H1 (cell line): ENCODE results near the gene XK. TPM values are rescaled to one million over a fixed set of nuclear protein-coding genes. Genes with fewer than 3 reads are reported as not detected.

ENCODE experiments used
- CTCF ChIA-PET: fragments of 300-600 bp; sonication (Branson Sonifier 250); formaldehyde crosslinking; loops from one replicate; lab custom pipeline; 2021; ENCODE audit not compliant: partially characterized antibody; lab: Charles Lee
- POLR2A ChIA-PET: fragments of 300-600 bp; sonication (Branson Sonifier 250); formaldehyde crosslinking; loops from one replicate; lab custom pipeline; 2021; ENCODE audit warnings: inconsistent platforms; ENCODE audit not compliant: partially characterized antibody; lab: Charles Lee
- DNase-seq, 2 experiments: peaks; one replicate each; pipeline versions ENCODE4 v3.0.0 to v3.0.0-alpha.2; 2010 to 2022; ENCODE audit warnings: low spot score in 2 of 2, low read depth in 1 of 2, mixed read lengths in 1 of 2
- FAIRE-seq: peaks from 2 replicates; lab custom pipeline; 2011; peaks lifted over from hg19 to GRCh38; lab: Jason Lieb, UNC
- H2AFZ ChIP-seq: 2 replicates; pipeline ENCODE4 v1.8.1; 2012; ENCODE audit warnings: low read length, inconsistent platforms
- H2AK5ac ChIP-seq: 2 replicates; pipeline ENCODE4 v1.6.1; 2013; ENCODE audit warnings: low read depth, low read length
- H2BK120ac ChIP-seq: replicated peaks from 2 replicates; pipeline ENCODE3; 2013; ENCODE audit warnings: low read depth, low read length, inconsistent platforms
- H2BK12ac ChIP-seq: 2 replicates; pipeline ENCODE4 v1.6.1; 2013; ENCODE audit warnings: low read depth, low read length
- H2BK15ac ChIP-seq: 2 replicates; pipeline ENCODE4 v1.6.1; 2013; ENCODE audit warnings: low read length
- H2BK20ac ChIP-seq: 2 replicates; pipeline ENCODE4 v1.6.1; 2013; ENCODE audit warnings: low read length
- H2BK5ac ChIP-seq: 2 replicates; pipeline ENCODE4 v1.6.1; 2013; ENCODE audit warnings: low read depth, low read length
- H3K14ac ChIP-seq: 2 replicates; pipeline ENCODE4 v1.6.1; 2013; ENCODE audit warnings: inconsistent platforms; ENCODE audit not compliant: insufficient read length
- H3K18ac ChIP-seq: 2 replicates; pipeline ENCODE4 v1.6.1; 2013; ENCODE audit warnings: low read length; ENCODE audit errors: extremely low read depth
- H3K23ac ChIP-seq: 2 replicates; pipeline ENCODE4 v1.6.1; 2013; ENCODE audit warnings: inconsistent platforms; ENCODE audit not compliant: insufficient read length
- H3K23me2 ChIP-seq: 2 replicates; pipeline ENCODE4 v1.6.1; 2013; ENCODE audit warnings: low read depth, low read length
- H3K27ac ChIP-seq: 2 replicates; pipeline ENCODE4 v1.6.1; 2011; ENCODE audit warnings: low read depth, low read length, inconsistent platforms
- H3K27me3 ChIP-seq, 4 experiments: replicated peaks in 1 of 4; 1 replicate in 1 of 4; 2 replicates in 3 of 4; pipeline versions ENCODE4 v1.6.1 to v1.8.1; 2011 to 2013; ENCODE audit warnings: low read length in 3 of 4, mild to moderate bottlenecking in 3 of 4, inconsistent platforms in 2 of 4, mixed read lengths in 2 of 4, moderate library complexity in 1 of 4; ENCODE audit not compliant: control insufficient read depth in 3 of 4, insufficient read depth in 3 of 4; ENCODE audit errors: extremely low read depth in 1 of 4
- H3K36me3 ChIP-seq, 4 experiments: 2 replicates each; pipeline versions ENCODE4 v1.6.1 to v1.8.1; 2011 to 2013; ENCODE audit warnings: mild to moderate bottlenecking in 4 of 4, low read length in 3 of 4, moderate library complexity in 2 of 4, control low read depth in 1 of 4, inconsistent platforms in 1 of 4; ENCODE audit not compliant: insufficient read depth in 4 of 4, control insufficient read depth in 2 of 4
- H3K4ac ChIP-seq: replicated peaks from 2 replicates; pipeline ENCODE3; 2013; ENCODE audit warnings: low read length, low read depth, mixed read lengths, inconsistent platforms; ENCODE audit not compliant: insufficient read length
- H3K4me1 ChIP-seq, 4 experiments: replicated peaks in 1 of 4; 1 replicate in 1 of 4; 2 replicates in 3 of 4; pipeline versions ENCODE4 v1.6.1 to v1.8.1; 2011 to 2013; ENCODE audit warnings: low read length in 3 of 4, inconsistent platforms in 2 of 4, mixed read lengths in 1 of 4; ENCODE audit not compliant: insufficient read depth in 4 of 4, control insufficient read depth in 3 of 4
- H3K4me2 ChIP-seq, 2 experiments: 2 replicates each; pipeline versions ENCODE4 v1.6.1 to v1.8.1; 2011 to 2013; ENCODE audit warnings: low read depth in 2 of 2, low read length in 2 of 2, control low read depth in 1 of 2, inconsistent platforms in 1 of 2, mild to moderate bottlenecking in 1 of 2; ENCODE audit not compliant: insufficient read depth in 1 of 2
- H3K4me3 ChIP-seq, 4 experiments: fragments of 200-600, 300-600 bp in 1 of 4; sonication (generic), shearing (Covaris generic), sonication (Bioruptor Twin) in 1 of 4; 2 replicates each; pipeline versions ENCODE4 v1.5.1 to v1.8.1; 2011 to 2016; ENCODE audit warnings: low read length in 4 of 4, low read depth in 3 of 4, control low read depth in 2 of 4, inconsistent platforms in 2 of 4, mild to moderate bottlenecking in 2 of 4, mixed read lengths in 1 of 4, moderate library complexity in 1 of 4; ENCODE audit not compliant: insufficient read depth in 2 of 4; ENCODE audit errors: extremely low read depth in 1 of 4
- H3K56ac ChIP-seq: replicated peaks from 2 replicates; pipeline ENCODE3; 2013; ENCODE audit warnings: low read depth, mild to moderate bottlenecking, mixed read lengths, low read length, inconsistent platforms; ENCODE audit not compliant: insufficient read length
- H3K79me1 ChIP-seq: 2 replicates; pipeline ENCODE4 v1.6.1; 2013; ENCODE audit warnings: low read depth, low read length, control low read depth
- H3K79me2 ChIP-seq, 2 experiments: 2 replicates each; pipeline versions ENCODE4 v1.6.1 to v1.8.1; 2012 to 2013; ENCODE audit warnings: low read length in 2 of 2, mild to moderate bottlenecking in 2 of 2, inconsistent platforms in 1 of 2; ENCODE audit not compliant: insufficient read depth in 2 of 2, control insufficient read depth in 1 of 2
- H3K9ac ChIP-seq, 4 experiments: replicated peaks in 1 of 4; 1 replicate in 1 of 4; 2 replicates in 3 of 4; pipeline versions ENCODE4 v1.6.1 to v1.8.1; 2011 to 2013; ENCODE audit warnings: low read depth in 3 of 4, low read length in 3 of 4, control low read depth in 2 of 4, mild to moderate bottlenecking in 2 of 4, moderate library complexity in 2 of 4, inconsistent platforms in 1 of 4; ENCODE audit errors: extremely low read depth in 1 of 4
- H3K9me3 ChIP-seq, 2 experiments: 2 replicates each; pipeline versions ENCODE4 v1.6.1 to v1.8.1; 2012 to 2013; ENCODE audit warnings: mild to moderate bottlenecking in 2 of 2, moderate library complexity in 2 of 2, control low read depth in 1 of 2, inconsistent platforms in 1 of 2, low read depth in 1 of 2, low read length in 1 of 2, mixed read lengths in 1 of 2; ENCODE audit not compliant: insufficient read depth in 2 of 2
- H4K20me1 ChIP-seq, 2 experiments: replicated peaks in 1 of 2; 2 replicates each; pipeline versions ENCODE3 to v1.8.1; 2011 to 2013; ENCODE audit warnings: inconsistent platforms in 2 of 2, low read length in 2 of 2, mild to moderate bottlenecking in 1 of 2; ENCODE audit not compliant: insufficient read depth in 2 of 2, control insufficient read depth in 1 of 2
- H4K5ac ChIP-seq: 2 replicates; pipeline ENCODE4 v1.6.1; 2013; ENCODE audit warnings: low read length, low read depth, mixed read lengths, inconsistent platforms; ENCODE audit not compliant: insufficient read length
- H4K8ac ChIP-seq: 2 replicates; pipeline ENCODE4 v1.8.0; 2013; ENCODE audit warnings: mild to moderate bottlenecking, moderate library complexity, low read length, inconsistent platforms; ENCODE audit not compliant: insufficient read depth; ENCODE audit errors: extremely low read depth
- H4K91ac ChIP-seq: replicated peaks from 2 replicates; pipeline ENCODE3; 2013; ENCODE audit warnings: low read length, mixed read lengths, inconsistent platforms; ENCODE audit not compliant: insufficient read length
- ATF3 ChIP-seq: IDR thresholded peaks from 2 replicates; pipeline ENCODE4 v1.6.1; 2011; ENCODE audit warnings: low read depth, mild to moderate bottlenecking, low read length; ENCODE audit not compliant: insufficient read depth
- EZH2 ChIP-seq: fragments of 200-600 bp; sonication (generic); IDR thresholded peaks from 2 replicates; pipeline ENCODE4 v1.7.1; 2012; ENCODE audit warnings: low read depth, mild to moderate bottlenecking, moderate library complexity, low read length, inconsistent platforms; ENCODE audit not compliant: severe bottlenecking
- WGBS, 2 experiments: shearing (Covaris generic) in 1 of 2; methylation state at CpG; one replicate each; pipeline versions ENCODE4 v1.1.6 to v1.1.7; 2013 to 2015; ENCODE audit warnings: low lambda C conversion rate in 2 of 2, mixed read lengths in 2 of 2, inconsistent platforms in 1 of 2, low coverage in 1 of 2, missing lambda C conversion rate in 1 of 2; ENCODE audit not compliant: insufficient replicate concordance in 2 of 2, insufficient coverage in 1 of 2, insufficient read length in 1 of 2; ENCODE audit errors: extremely low coverage in 1 of 2, missing lambda C conversion rate in 1 of 2; 5-methylcytosine and 5-hydroxymethylcytosine counted together
- polyA plus RNA-seq, 7 experiments: library from polyadenylated mRNA; depleted of rRNA in 3 of 7; stranded (reverse) in 5 of 7; unstranded in 2 of 7; fragments of >200 nt in 5 of 7; fragments of 200-250 nt in 2 of 7; gene quantifications; 1 replicate in 5 of 7; 2 replicates in 1 of 7; 4 replicates in 1 of 7; pipeline versions ENCODE4 v1.2.1 to v1.2.3, GENCODE V29; 2011 to 2013; ENCODE audit warnings: missing spikeins in 2 of 7, mixed read lengths in 2 of 7
- total RNA-seq: library from RNA; stranded (reverse); fragmentation: NEBNext Ultra II Directional; extraction: Animal tissue kit (Norgen Biotek cat#: 25700); gene quantifications from 2 replicates; pipeline ENCODE4 v1.2.1, GENCODE V29; 2021

Gene XK
- total and polyA plus RNA-seq, 2 of the 8 experiments (the other 6 are each of a cell fraction or from before 2014, with no cell fraction given), result 0.76 to 0.84 TPM

- Histone ChIP-seq H4K5ac (no peak overlapping the region), H3K9ac (no peak overlapping the region), H2BK120ac (no peak overlapping the region), H3K4me2 (no peak overlapping the region), H4K20me1 (no peaks in the 10 kb centered on the region), H3K27ac (no peak overlapping the region), H3K4ac (no peak overlapping the region), H3K4me3 (no peak overlapping the region), H3K27me3 (no peaks in the 10 kb centered on the region), H4K91ac (no peak overlapping the region), H2BK5ac (no peak overlapping the region), H3K56ac (no peak overlapping the region), H2AK5ac (no peak overlapping the region), H3K14ac (no peak overlapping the region), H3K79me2 (no peaks in the 10 kb centered on the region), H2AFZ (no peak overlapping the region), H2BK12ac (no peak overlapping the region), H3K79me1 (no peaks in the 10 kb centered on the region), H3K23ac (no peak overlapping the region), H3K9me3 (no peaks in the 10 kb centered on the region; a peak in 1 of 4 replicates), H3K36me3 (no peaks in the 10 kb centered on the region), H3K4me1 (no peaks in the 10 kb centered on the region), H4K8ac (no peak overlapping the region), H3K23me2 (no peaks in the 10 kb centered on the region), H2BK20ac (no peak overlapping the region), H3K18ac (no peak overlapping the region), H2BK15ac (no peak overlapping the region)
- no peak for DNase-seq
- POLR2A ChIA-PET, result no interaction called here
- FAIRE-seq, result no peak
- TF ChIP-seq ATF3 (no peak), EZH2 (no peak)
- 90% methylated on average over 3 of the region's 3 CpGs; no CpG with 5 or more reads in 1 of the 2 experiments for WGBS, 2 experiments
- CTCF ChIA-PET, result no interaction called here
Measured at GRCh38 chrX:37712458-37712857, 26.9 kb downstream of the XK start.
